Fibroblast of upper back skin (primary cell): ENCODE measurements around the gene SRGAP2C.
"Not testable (repeated sequence)": the region's sequence is repeated elsewhere in the genome, so short reads cannot be mapped to it uniquely, and the experiment has no call there.

ENCODE experiments used
- DNase-seq: peaks from one replicate; pipeline ENCODE4 v3.0.0-alpha.2; 2013

The SRGAP2C gene

GRCh38 chr1:121343311-121343906 lies 158.6 kb downstream of the SRGAP2C start:
- peak; percentile 71 for DNase-seq

- not testable (repeated sequence) for DNase-seq
These were observed 159.6 kb downstream of the SRGAP2C start for GRCh38 chr1:121344355-121344754.

- not testable (repeated sequence) for DNase-seq
These were observed 161.9 kb downstream of the SRGAP2C start for GRCh38 chr1:121346654-121347053.

- peak; percentile 49 for DNase-seq
These were observed 162.7 kb downstream of the SRGAP2C start for GRCh38 chr1:121347476-121347875.

GRCh38 chr1:121348115-121348514 lies 163.3 kb downstream of the SRGAP2C start:
- not testable (repeated sequence) for DNase-seq

GRCh38 chr1:121349332-121349967 lies 164.7 kb downstream of the SRGAP2C start:
- DNase-seq = not testable (repeated sequence)

- DNase-seq = not testable (repeated sequence)
These were observed 171.1 kb downstream of the SRGAP2C start for GRCh38 chr1:121355711-121356420.

GRCh38 chr1:121356819-121357218 lies 172.0 kb downstream of the SRGAP2C start:
- not testable (repeated sequence) for DNase-seq

GRCh38 chr1:121360531-121360930 lies 175.8 kb downstream of the SRGAP2C start:
- DNase-seq = not testable (repeated sequence)

- not testable (repeated sequence) for DNase-seq
These were observed 176.9 kb downstream of the SRGAP2C start for GRCh38 chr1:121361451-121362233.

- not testable (repeated sequence) for DNase-seq
These were observed 177.6 kb downstream of the SRGAP2C start for GRCh38 chr1:121362234-121362883.

- not testable (repeated sequence) for DNase-seq
These were observed 180.5 kb downstream of the SRGAP2C start for GRCh38 chr1:121365316-121365715.

GRCh38 chr1:121365723-121366122 lies 180.9 kb downstream of the SRGAP2C start:
- peak; percentile 17 for DNase-seq

- not testable (repeated sequence) for DNase-seq
These were observed 181.4 kb downstream of the SRGAP2C start for GRCh38 chr1:121366171-121366570.

- DNase-seq = not testable (repeated sequence)
These were observed 184.1 kb downstream of the SRGAP2C start for GRCh38 chr1:121368910-121369309.

GRCh38 chr1:121369959-121370358 lies 185.2 kb downstream of the SRGAP2C start:
- DNase-seq = not testable (repeated sequence)

- DNase-seq = peak; percentile 51
These were observed 190.1 kb downstream of the SRGAP2C start for GRCh38 chr1:121374851-121375367.

- not testable (repeated sequence) for DNase-seq
These were observed 192.2 kb downstream of the SRGAP2C start for GRCh38 chr1:121376986-121377385.

GRCh38 chr1:121378757-121379156 lies 194.0 kb downstream of the SRGAP2C start:
- DNase-seq = not testable (repeated sequence)

GRCh38 chr1:121384754-121385153 lies 200.0 kb downstream of the SRGAP2C start:
- not testable (repeated sequence) for DNase-seq

GRCh38 chr1:121385162-121385561 lies 200.4 kb downstream of the SRGAP2C start:
- not testable (repeated sequence) for DNase-seq
